Fibroblast of lung (primary cell): ENCODE measurements around the gene RXFP1. TPM values are rescaled to one million over a fixed set of nuclear protein-coding genes. Genes with fewer than 3 reads are reported as not detected.
A peak's percentile ranks its signal among the peaks of the same experiment; 100 is the strongest.

ENCODE experiments used
- DNase-seq, 2 donors: peaks; one replicate each; pipeline versions ENCODE4 v3.0.0 to v3.0.0-alpha.2; 2010; ENCODE audit warnings: low read depth in 2 of 2
- H2AFZ ChIP-seq: 2 replicates; pipeline ENCODE4 v1.5.1; 2012; ENCODE audit warnings: low read length, control low read depth, inconsistent platforms
- H3K27ac ChIP-seq: 2 replicates; pipeline ENCODE4 v1.5.1; 2011; ENCODE audit warnings: low read length, control low read depth; ENCODE audit not compliant: insufficient read depth
- H3K27me3 ChIP-seq: 2 replicates; pipeline ENCODE4 v1.5.1; 2011; ENCODE audit warnings: mild to moderate bottlenecking, low read length; ENCODE audit not compliant: control insufficient read depth, insufficient read depth
- H3K36me3 ChIP-seq: 2 replicates; pipeline ENCODE4 v1.5.1; 2011; ENCODE audit warnings: low read length; ENCODE audit not compliant: control insufficient read depth, insufficient read depth
- H3K4me1 ChIP-seq: 2 replicates; pipeline ENCODE4 v1.5.1; 2011; ENCODE audit warnings: low read length; ENCODE audit not compliant: control insufficient read depth, insufficient read depth; ENCODE audit errors: extremely low read depth
- H3K4me2 ChIP-seq: 2 replicates; pipeline ENCODE4 v1.5.1; 2011; ENCODE audit warnings: low read length, control low read depth; ENCODE audit not compliant: insufficient read depth; ENCODE audit errors: extremely low read depth
- H3K4me3 ChIP-seq, 4 experiments: fragments of 200-600 bp in 1 of 4; sonication (generic) in 1 of 4; replicated peaks in 1 of 4; 2 replicates each; pipeline ENCODE4 v1.5.1; 2011 to 2016; ENCODE audit warnings: low read length in 4 of 4, low read depth in 3 of 4, mild to moderate bottlenecking in 3 of 4, control low read depth in 2 of 4, inconsistent platforms in 1 of 4, mixed read lengths in 1 of 4; ENCODE audit not compliant: insufficient read depth in 1 of 4; ENCODE audit errors: control extremely low read depth in 1 of 4
- H3K79me2 ChIP-seq: 2 replicates; pipeline ENCODE4 v1.5.1; 2012; ENCODE audit warnings: mild to moderate bottlenecking, low read length, inconsistent platforms; ENCODE audit not compliant: control insufficient read depth, insufficient read depth
- H3K9ac ChIP-seq: 2 replicates; pipeline ENCODE4 v1.5.1; 2011; ENCODE audit warnings: mild to moderate bottlenecking, low read length, control low read depth; ENCODE audit not compliant: insufficient read depth
- H3K9me3 ChIP-seq: 2 replicates; pipeline ENCODE4 v1.5.1; 2012; ENCODE audit warnings: low read depth, low read length; ENCODE audit not compliant: control insufficient read depth, insufficient read depth
- H4K20me1 ChIP-seq: 2 replicates; pipeline ENCODE4 v1.5.1; 2011; ENCODE audit warnings: low read length; ENCODE audit not compliant: control insufficient read depth, insufficient read depth; ENCODE audit errors: extremely low read depth
- CTCF ChIP-seq, 2 donors: IDR thresholded peaks in 1 of 2; conservative IDR thresholded peaks in 1 of 2; 1 replicate in 1 of 2; 2 replicates in 1 of 2; pipeline ENCODE4 v1.5.1; 2011 to 2012; ENCODE audit warnings: low read length in 2 of 2, control low read depth in 1 of 2, inconsistent platforms in 1 of 2, low read depth in 1 of 2, mild to moderate bottlenecking in 1 of 2
- EZH2 ChIP-seq: IDR thresholded peaks from 2 replicates; pipeline ENCODE4 v1.5.1; 2012; ENCODE audit warnings: low read length, control low read depth, mild to moderate bottlenecking; ENCODE audit errors: missing control alignments
- polyA plus RNA-seq, 2 donors: library from polyadenylated mRNA; depleted of rRNA in 1 of 2; stranded (reverse) in 1 of 2; unstranded in 1 of 2; fragments of >200 nt; gene quantifications; 2 replicates each; pipeline ENCODE4 v1.2.1, GENCODE V29; 2011 to 2012; ENCODE audit warnings: missing spikeins in 1 of 2
- total RNA-seq: library from RNA; depleted of rRNA; stranded (reverse); fragments of >200 nt; gene quantifications from 2 replicates; pipeline ENCODE4 v1.2.1, GENCODE V29; 2014

The RXFP1 gene
- total and polyA plus RNA-seq, 2 donors (not counting 1 experiment from before 2014, with no cell fraction given) = 0.10 to 1.3 TPM

- H3K9me3 ChIP-seq = no peaks in the 10 kb centered on the region
- TF ChIP-seq EZH2 (no peak), CTCF (conservative IDR thresholded peaks at IDR 0.05 in 1 of 2, IDR thresholded peaks at IDR 0.05 in 1 of 2; ENCODE audit: low read depth in 1 of 2, low read length in 2 of 2) (no peak)
- no peaks in the 10 kb centered on the region for H3K4me1 ChIP-seq
- no peak overlapping the region for H3K27ac ChIP-seq
- no peak for DNase-seq
- H3K9ac ChIP-seq = no peak overlapping the region
- H3K36me3 ChIP-seq = no peaks in the 10 kb centered on the region
- H3K79me2 ChIP-seq = peaks cover 35% of the 10 kb centered on the region
- no peaks in the 10 kb centered on the region for H4K20me1 ChIP-seq
- H2AFZ ChIP-seq = no peak overlapping the region
- no peaks in the 10 kb centered on the region for H3K27me3 ChIP-seq
- no peak overlapping the region for H3K4me3 ChIP-seq
- H3K4me2 ChIP-seq = no peak overlapping the region
Observed at GRCh38 chr4:158669310-158669709, 147.6 kb downstream of the RXFP1 start.

- Histone ChIP-seq H3K27ac (peak overlapping the region; percentile 92), H3K27me3 (no peaks in the 10 kb centered on the region), H2AFZ (peak overlapping the region; percentile 82), H3K4me2 (peak overlapping the region; percentile 90), H3K9ac (peak overlapping the region; percentile 96), H3K4me3 (peak overlapping the region; percentile 79 to 98 (median 94)), H4K20me1 (no peaks in the 10 kb centered on the region), H3K79me2 (peaks cover 35% of the 10 kb centered on the region), H3K36me3 (no peaks in the 10 kb centered on the region), H3K4me1 (no peaks in the 10 kb centered on the region), H3K9me3 (no peaks in the 10 kb centered on the region)
- TF ChIP-seq EZH2 = no peak
- no peak for TF ChIP-seq CTCF (conservative IDR thresholded peaks at IDR 0.05 in 1 of 2, IDR thresholded peaks at IDR 0.05 in 1 of 2; ENCODE audit: low read depth in 1 of 2, low read length in 2 of 2)
- DNase-seq = peak; percentile 83 to 84
Observed at GRCh38 chr4:158670975-158671664, 149.4 kb downstream of the RXFP1 start.

GRCh38 chr4:158671665-158671914, 149.9 kb downstream of the RXFP1 start, which contains the start of gene C4orf46:
C4orf46 (minus strand) TSS chr4:158671887; CDS start chr4:158671801, 86 bp downstream.
- Histone ChIP-seq H3K36me3 (no peaks in the 10 kb centered on the region), H3K27me3 (no peaks in the 10 kb centered on the region), H3K27ac (peak within 1 kb of the TSS; percentile 92), H3K9ac (peak within 1 kb of the TSS; percentile 96), H2AFZ (peak within 1 kb of the TSS; percentile 99), H3K4me1 (no peaks in the 10 kb centered on the region), H3K79me2 (peaks cover 35% of the 10 kb centered on the region), H3K9me3 (no peaks in the 10 kb centered on the region), H4K20me1 (no peaks in the 10 kb centered on the region), H3K4me2 (peak within 1 kb of the TSS; percentile 97), H3K4me3 (peak within 1 kb of the TSS; percentile 79 to 98 (median 94))
- TF ChIP-seq EZH2 = no peak
- no peak for TF ChIP-seq CTCF (conservative IDR thresholded peaks at IDR 0.05 in 1 of 2, IDR thresholded peaks at IDR 0.05 in 1 of 2; ENCODE audit: low read depth in 1 of 2, low read length in 2 of 2)
- DNase-seq = no peak
